Hematopoietic multipotent progenitor cell treated with erythropoietin and hydrocortisone succinate and interleukin-3 and kit ligand, for 4 days (in vitro differentiated cells): ENCODE data around the gene RAPGEF1.

Source experiments
- DNase-seq: peaks from one replicate; pipeline ENCODE4 v3.0.0-alpha.2; 2015

RAPGEF1 gene

DNA sequence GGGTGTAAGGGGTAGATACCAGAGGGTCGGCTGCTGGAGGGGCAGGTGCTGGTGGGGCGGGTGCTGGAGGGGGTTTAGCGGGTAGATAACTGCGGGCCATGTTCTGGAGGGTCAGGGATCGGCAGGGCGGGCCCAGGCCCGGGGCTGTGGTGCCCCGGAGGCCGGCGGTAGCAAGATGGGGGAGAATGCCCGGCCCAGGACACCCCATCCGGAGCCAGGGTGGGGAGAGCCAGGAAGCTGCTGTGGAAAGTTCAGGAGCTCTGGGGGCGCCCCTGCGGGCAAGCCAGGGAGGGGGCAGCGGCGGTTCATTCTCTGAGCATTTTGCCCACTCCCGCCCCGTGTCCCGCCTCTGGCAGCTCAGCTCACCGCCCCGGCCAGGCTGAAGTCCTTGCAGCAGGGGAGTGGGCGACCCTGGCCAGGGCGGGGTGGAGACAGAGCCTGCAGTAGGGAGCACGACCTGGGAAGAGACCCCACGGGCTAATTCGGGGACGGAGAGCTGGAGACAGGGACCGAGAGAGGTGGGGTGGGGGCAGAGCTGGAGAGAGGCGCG, 194.0 kb downstream of the RAPGEF1 start:
- no peak for DNase-seq

DNA sequence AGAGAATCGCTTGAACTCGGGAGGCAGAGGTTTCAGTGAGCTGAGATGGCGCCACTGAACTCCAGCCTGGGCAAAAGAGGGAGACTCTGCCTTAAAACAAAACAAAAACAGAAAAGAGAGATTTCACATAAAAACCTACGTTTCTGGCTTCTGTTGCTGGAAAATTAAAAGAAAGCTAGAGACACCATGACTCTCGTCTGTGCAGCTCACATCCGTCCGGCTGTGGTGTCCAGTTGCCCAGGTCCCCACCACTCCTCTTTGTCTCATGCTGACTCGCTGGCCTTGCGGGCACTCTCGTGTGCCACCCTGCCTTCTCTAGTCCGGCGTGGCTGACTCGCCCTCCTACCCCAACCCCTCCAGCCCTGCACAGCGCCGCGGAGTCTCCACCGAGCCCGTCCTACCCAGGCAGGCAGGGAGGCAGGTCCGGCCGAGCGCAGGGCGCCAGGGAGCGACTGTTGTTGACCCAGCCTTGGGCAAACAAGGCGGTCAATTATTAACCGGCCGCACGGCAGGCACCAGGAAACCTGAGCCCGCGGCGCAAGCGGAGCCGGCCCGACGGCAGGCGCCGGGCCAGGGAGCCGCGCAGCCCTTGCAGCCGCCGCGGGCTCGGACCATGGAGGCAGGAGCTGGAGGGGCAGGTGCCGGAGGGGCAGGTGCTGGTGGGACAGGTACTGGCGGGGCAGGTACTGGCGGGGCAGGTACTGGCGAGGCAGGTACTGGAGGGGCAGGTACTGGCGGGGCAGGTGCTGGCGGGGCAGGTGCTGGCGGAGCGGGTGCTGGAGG, 194.7 kb downstream of the RAPGEF1 start, which contains the start of gene PRRT1B:
TSS of gene PRRT1B (plus strand) at position 521 of the 783 bp plus-strand sequence. CDS start at position 614, 93 bp downstream.
- DNase-seq: no peak

DNA sequence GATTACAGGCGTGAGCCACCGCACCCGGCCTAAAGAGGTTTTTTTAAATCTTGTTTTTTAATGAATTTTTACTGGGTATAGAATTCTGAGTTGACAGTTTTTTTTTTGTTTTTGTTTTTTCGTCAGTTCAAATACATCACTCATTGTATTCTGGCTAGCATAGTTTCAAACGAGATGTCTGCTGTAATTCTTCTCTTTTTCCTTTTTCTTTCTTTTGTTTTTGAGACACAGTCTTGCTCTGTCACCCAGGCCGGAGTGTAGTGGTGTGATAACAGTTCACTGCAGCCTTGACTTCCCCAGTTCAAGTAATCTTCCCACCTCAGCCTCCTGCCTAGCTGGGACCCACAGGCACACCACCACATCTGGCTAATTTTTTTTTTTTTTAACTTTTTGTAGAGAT, 196.7 kb downstream of the RAPGEF1 start:
- no peak for DNase-seq

DNA sequence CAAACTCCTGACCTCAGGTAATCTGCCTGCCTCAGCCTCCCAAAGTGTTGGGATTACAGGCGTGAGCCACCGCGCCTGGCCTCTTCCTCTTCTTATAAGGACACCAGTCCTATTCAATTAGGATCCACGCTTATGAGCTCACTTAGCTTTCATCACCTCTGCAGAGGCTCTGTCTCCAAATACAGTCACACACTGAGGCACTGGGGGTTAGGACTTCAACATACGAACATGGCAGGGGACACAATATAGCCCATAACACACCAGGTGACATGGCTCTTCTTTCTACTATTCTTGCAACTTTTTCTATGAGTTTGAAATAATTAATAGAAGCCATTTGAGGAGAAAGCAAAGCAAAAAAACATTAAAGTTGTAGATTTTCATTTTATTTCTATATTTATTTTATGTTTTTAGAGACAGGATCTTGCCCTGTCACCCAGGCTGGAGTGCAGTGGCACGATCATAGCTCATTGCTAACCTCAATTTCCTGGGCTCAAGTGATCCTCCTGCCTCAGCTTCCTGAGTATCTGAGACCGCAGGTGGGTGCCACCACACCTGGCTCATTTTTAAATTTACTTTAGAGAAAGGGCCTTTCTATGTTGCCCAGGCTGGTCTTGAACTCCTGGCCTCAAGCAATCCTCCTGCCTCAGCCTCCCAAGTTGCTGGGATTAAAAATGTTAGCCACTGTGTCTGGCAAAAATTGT, 200.5 kb downstream of the RAPGEF1 start:
- DNase-seq: no peak

DNA sequence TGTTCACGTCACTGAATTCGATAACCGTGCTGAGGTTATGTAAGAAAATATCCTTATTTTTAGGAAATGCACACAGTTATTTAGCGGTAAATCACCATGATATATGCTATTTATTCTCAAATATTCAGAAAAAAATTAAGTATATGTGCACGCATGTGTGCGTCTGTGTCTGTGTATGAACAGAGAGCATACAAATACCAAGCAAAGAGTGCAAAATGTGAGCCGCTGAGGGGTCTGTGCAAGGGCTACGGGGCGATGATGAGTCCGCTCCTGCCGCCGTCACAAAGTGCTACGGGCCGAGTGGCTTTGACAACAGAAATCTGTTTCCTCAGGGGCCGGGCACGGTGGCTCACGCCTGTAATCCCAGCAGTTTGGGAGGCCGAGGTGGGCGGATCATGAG, 201.9 kb downstream of the RAPGEF1 start:
- DNase-seq: no peak

DNA sequence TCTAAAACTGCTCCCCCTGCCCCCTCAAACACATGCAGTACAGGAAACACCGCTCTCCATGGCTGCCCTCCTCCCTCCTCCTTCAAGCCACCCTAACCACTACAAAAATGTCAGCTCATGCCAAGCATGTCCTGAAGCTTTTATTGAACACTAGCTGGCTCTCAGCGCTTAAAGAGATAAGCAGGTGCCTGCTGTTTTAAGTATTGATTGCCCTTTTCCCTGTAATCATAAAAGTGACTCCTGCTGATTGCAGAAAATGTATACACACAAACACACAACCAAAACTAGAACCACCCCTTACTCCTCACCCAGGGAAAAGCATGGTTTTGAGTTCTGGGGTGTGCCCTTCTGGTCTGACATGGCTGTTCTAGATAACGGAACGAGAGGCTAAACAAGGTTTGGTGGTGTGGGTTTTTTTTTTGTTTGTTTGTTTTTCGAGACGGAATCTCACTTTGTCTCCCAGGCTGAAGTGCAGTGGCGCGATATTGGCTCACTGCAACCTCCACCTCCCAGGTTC, 205.1 kb downstream of the RAPGEF1 start:
- peak; percentile 87 for DNase-seq

DNA sequence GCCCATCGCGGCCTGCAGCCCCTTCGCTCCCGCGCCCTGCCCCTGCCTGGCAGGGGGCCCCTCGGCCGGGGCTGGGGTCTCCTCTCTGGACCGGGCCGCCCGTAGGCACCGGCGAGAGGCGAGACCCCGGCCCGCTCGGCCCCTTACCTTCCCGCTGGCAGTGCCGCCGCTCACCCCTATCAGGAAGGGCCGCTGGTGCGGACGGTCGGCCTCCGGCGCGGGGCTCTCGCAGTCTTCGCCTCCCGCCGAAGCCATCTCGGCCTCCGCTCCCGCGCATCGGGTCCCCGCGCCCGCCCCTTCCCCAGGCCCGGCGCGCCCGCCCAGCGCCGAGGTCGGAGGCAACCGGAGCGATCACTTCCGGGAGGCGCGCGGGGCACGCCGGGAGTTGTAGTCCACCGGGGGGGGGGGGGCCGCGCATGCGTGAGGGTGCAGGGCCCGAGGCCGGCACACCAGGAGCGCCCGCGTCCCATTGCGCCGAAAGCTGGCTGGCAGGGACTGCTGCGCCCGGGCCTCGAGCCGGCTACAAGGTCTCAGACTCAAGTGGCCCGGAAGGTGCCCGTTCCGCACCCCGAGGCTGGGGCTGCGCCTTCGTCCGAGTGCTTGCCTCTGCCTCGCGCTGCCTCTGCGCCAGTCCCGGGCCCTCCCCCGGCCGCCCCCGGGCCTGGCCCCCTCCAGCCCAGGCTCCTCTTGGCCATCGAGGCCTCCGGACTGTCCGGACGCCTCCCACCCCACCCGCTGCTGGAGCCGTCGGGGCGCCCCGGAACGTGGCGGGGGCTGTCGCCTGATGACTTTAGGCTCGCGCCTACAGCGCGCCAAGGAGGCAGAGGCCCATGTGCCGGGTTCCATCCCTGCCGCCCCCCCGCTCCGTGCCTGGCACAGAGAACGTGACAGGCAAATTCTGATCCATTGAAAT, 208.7 kb downstream of the RAPGEF1 start, which contains the start of gene UCK1:
TSS of gene UCK1 (minus strand) at position 344 of the 913 bp plus-strand sequence. CDS start at position 255, 89 bp downstream.
- peak; percentile 93 for DNase-seq

DNA sequence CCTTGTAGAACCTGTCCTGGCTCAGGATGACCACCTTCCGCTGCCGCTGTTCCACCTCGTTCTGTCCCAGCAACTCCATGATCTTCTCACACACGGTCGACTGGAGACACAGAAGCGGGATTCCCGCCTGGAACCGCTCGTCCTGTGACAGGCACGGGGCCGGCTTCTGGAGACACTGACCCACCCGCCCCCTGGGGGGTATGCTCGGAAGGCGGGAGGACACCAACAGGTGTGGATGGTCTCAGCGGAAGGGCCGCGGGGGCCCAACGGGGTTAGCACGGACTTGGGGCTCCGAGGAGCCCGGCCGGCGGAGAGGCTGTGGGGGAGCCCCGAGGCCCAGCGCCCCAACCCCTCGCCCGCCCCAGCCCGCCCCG, 209.3 kb downstream of the RAPGEF1 start:
- DNase-seq: peak; percentile 43

DNA sequence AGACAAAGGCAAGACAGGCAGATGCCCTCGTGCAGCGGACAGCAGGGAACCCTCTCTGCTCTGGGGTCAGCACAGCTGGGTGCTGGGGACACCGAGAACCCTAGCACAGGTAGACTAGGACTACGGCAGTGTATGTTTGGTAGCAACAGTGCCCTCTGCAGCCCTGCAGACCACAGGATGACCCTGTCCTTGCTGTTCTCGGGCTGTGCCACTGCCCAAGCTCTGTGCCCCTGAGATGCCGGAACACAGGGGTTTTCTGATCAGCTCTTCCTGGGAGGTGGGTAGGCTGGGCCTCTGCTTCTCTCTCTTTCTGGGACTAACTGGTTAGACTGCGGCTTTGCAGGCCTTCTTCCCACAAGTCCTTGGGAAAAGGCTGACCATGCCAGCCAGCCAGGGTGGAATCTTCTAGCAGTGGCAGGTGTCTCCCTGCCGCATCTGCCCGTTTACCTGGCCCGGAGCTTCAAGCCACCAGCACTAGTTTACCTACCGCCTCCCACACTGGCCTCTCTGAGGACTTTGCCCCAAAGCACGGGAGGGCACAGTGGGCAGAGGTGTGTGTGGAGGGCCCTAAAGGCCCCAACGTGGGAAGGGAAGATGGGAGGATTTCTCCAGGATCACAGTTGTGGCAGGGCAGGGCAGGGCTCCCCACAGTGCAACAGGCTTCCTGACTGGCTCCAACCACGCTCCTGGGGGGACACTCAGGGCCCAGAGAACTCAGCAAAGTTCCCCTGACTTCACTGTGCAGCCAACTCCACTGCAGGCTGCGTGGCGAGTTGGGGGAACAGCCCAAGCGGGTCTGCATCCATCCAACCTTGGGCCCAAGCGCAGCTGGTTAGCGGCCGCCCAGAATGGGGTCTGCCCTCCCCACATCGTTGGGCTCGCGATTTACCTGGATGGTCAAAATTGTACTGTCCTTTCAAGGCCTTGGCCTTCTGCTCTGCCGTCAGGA, 210.0 kb downstream of the RAPGEF1 start:
- no peak for DNase-seq

DNA sequence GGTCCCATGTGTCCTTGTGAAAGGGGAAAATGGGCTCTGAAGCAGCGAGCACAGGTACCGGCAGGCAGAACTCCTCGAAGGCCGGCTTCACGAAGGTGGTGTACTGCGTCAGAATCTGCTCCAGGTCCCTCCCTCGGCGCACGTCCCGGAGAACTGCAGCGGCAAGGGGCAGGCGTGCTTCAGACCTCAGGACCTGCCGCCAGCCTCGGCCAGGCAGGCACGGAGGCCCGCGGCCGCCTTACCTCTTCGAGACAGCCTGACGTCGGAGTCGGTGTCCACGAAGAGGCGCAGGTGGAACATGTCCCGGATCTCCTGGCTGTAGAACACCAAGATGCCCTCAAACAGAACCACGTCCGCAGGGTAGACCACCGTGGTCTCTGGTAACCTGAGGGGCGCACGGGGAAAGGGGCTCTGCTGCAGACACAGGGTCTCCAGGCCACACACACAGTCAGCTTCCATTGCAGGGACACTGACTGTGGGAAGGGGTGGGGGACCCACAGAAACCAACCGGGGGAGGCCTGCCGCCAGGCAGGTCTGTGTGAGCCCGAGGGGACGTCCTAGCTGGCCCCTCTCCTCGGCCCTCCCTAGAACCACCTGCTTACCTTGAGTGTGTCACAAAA, 210.9 kb downstream of the RAPGEF1 start:
- DNase-seq: no peak

DNA sequence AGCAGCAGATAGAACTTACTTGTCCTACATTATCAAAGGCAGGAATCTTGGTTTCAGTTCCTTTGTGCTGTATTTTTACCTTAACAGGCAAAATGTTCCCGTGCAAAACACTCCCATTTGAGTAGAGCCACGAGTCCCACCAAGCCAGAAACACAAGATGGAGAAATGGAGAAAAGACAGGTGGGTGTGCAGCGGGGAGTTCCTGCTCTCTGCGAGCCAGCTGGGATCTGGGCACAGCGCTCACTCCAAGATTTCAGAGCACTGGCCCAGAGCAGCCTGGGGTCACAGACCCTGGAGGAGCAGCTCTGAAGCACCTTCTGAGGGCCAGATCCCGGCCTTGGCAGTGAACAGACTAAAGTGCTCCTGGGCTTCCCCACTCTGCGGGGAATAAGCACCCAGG, 211.7 kb downstream of the RAPGEF1 start:
- DNase-seq: no peak
